AG09309 (cell line): Measurements from ENCODE around the gene SGSH.
A peak's percentile ranks its signal among the peaks of the same experiment; 100 is the strongest.

Experiments used
- DNase-seq: peaks from one replicate; pipeline ENCODE4 v3.0.0-alpha.2; 2010; ENCODE audit warnings: low read depth
- H3K4me3 ChIP-seq: 2 replicates; pipeline ENCODE4 v1.5.1; 2011; ENCODE audit warnings: mild to moderate bottlenecking, low read depth, low read length, moderate library complexity; ENCODE audit not compliant: control insufficient read depth
- TF ChIP-seq, protein P1 (sequence below): IDR thresholded peaks from 2 replicates; pipeline ENCODE4 v1.5.1; 2011; ENCODE audit warnings: mild to moderate bottlenecking, low read depth, low read length, inconsistent platforms; ENCODE audit not compliant: insufficient read depth, control insufficient read depth; ENCODE audit errors: missing control alignments

SGSH gene

GRCh38 chr17:80220054-80220735, at the start of gene SGSH, which contains the start of gene SLC26A11:
SGSH (minus strand) TSS chr17:80220333; CDS start chr17:80220313, 20 bp downstream.
SLC26A11 (plus strand) TSS chr17:80220427; CDS start chr17:80221561, 1,134 bp downstream.
- no peak for DNase-seq
- TF ChIP-seq, protein P1, sequence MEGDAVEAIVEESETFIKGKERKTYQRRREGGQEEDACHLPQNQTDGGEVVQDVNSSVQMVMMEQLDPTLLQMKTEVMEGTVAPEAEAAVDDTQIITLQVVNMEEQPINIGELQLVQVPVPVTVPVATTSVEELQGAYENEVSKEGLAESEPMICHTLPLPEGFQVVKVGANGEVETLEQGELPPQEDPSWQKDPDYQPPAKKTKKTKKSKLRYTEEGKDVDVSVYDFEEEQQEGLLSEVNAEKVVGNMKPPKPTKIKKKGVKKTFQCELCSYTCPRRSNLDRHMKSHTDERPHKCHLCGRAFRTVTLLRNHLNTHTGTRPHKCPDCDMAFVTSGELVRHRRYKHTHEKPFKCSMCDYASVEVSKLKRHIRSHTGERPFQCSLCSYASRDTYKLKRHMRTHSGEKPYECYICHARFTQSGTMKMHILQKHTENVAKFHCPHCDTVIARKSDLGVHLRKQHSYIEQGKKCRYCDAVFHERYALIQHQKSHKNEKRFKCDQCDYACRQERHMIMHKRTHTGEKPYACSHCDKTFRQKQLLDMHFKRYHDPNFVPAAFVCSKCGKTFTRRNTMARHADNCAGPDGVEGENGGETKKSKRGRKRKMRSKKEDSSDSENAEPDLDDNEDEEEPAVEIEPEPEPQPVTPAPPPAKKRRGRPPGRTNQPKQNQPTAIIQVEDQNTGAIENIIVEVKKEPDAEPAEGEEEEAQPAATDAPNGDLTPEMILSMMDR: no peak

DNA sequence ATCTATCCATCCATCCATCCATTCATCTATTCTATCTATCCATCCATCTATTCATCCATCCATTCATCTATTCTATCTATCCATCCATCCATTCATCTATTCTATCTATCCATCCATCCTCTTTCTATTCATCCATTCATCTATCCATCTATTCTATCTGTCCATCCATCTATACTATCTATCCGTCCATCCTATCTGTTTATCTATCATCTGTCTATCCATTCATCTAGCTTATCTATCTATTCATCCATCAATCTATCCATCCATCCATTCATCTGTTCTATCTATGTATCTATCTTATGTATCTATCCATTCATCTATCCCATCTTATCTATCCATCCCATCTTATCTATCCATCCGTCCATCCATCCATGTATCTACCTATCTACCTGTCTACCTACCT, 49.3 kb upstream of the SGSH start:
- H3K4me3 ChIP-seq: no peak overlapping the region
- TF ChIP-seq, protein P1: no peak
- no peak for DNase-seq

More at GRCh38 chr17:80220054-80220735, at the start of gene SGSH, which contains the start of gene SLC26A11:
- peak within 1 kb of the TSS; percentile 94 for H3K4me3 ChIP-seq

- DNase-seq: no peak
- TF ChIP-seq, protein P1: no peak
- H3K4me3 ChIP-seq: no peak overlapping the region
Measured at GRCh38 chr17:80268427-80268826, 48.3 kb upstream of the SGSH start.

- TF ChIP-seq, protein P1: no peak
- DNase-seq: no peak
- no peak overlapping the region for H3K4me3 ChIP-seq
Measured at GRCh38 chr17:80267391-80267790, 47.3 kb upstream of the SGSH start.

- TF ChIP-seq, protein P1: no peak
- DNase-seq: no peak
- no peak overlapping the region for H3K4me3 ChIP-seq
Measured at GRCh38 chr17:80265205-80266068, 45.3 kb upstream of the SGSH start.

DNA sequence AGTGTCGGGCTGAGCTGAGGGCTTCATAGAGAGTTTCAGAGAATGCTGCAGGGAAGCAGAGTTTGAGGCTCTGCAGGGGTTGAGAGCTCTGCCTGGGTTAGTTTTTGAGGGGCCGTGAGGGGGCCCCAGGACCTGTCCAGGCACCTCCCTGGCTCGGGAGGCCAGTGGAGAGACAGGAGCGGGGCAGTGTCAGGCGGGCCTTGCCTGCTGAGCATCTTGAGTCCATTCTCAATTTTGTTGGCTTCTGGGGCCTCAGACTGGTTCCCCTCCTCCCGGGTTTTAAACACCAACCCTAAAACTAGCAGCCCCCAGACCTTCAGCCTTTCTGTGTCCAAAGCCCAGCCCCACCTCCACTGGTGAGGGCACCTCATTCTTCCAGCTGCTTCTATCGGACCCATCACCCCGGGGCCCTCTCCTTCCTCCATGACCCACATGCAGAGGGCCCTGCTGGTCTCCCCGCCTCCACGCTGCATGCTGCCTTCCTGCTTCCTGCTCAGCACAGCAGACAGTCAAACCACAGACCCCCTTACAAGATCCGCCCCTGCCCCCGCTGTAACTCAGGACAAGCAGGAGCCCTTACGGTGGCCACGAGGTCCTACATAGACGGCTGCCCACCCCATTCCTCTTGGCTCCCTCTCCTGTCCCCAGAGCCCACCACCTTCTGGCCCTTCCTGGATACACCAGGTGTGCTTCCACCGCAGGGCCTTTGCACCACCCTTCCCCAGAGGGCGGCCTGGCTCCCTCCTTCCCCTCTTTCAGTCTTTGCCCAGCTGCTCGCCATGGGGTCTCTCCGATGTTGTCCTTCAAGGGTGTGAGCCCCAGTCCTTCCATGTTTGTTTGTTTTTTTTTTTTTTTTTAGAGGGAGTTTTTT, 44.3 kb upstream of the SGSH start:
- no peak overlapping the region for H3K4me3 ChIP-seq
- TF ChIP-seq, protein P1: no peak
- no peak for DNase-seq
